ENCODE measurements around the gene BBS1. TPM values are rescaled to one million over a fixed set of nuclear protein-coding genes. Genes with fewer than 3 reads are reported as not detected.

Gene BBS1
- polyA plus RNA-seq, 3 donors: 1.3 to 8.5 (median 3.5) TPM

DNA sequence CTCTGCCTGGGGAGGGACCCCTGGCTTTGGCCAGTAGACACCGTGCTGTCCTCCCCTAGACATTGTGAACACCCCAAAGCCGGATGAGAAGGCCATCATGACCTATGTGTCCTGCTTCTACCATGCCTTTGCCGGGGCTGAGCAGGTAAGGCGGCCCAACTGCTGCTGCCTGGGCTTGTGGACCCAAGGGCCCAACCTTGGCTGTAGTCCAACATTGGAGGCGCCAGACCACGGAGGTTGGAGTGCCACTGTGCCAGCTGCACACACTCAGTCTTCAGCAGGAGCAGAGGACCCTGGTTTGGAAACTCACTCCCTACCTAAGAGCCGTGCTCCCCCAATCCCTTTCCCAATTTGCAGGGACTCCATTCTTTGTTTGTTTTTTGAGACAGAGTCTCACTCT, 45.7 kb downstream of the BBS1 start:
- no peak overlapping the region for H3K9ac ChIP-seq (ENCODE audit: insufficient read depth, low read length, poor library complexity, severe bottlenecking)
- peaks cover 8% of the 10 kb centered on the region for H3K4me1 Mint-ChIP-seq

DNA sequence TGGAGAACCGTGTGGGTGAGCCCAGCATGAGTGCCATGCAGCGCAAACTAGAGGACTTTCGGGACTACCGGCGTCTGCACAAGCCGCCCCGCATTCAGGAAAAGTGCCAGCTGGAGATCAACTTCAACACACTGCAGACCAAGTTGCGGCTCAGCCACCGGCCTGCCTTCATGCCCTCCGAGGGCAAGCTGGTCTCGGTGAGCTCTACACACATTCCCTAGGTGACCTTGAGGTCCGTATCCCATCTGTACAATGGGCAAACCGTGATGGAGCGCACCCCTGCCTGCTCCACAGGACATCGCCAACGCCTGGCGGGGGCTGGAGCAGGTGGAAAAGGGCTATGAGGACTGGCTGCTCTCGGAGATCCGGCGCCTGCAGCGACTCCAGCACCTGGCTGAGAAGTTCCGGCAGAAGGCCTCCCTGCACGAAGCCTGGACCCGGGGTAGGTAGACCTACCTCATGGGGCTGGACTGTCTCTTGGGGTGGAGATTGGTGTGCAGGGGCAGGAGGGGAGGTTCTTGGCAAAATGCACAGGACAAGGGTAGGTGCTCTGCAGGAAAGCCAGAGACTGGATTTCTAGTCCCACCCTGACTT, 47.4 kb downstream of the BBS1 start:
- intact Hi-C loops (cut with micrococcal nuclease): no loop called here
- no peaks in the 10 kb centered on the region for H3K36me3 Mint-ChIP-seq
- no peaks in the 10 kb centered on the region for H4K20me1 ChIP-seq (ENCODE audit: insufficient read depth, low read length)
- DNase-seq: no peak
- no peak overlapping the region for H3K4me3 ChIP-seq (replicated peaks in 1 of 3; ENCODE audit: low read depth in 2 of 3, low read length in 3 of 3)
- H3K4me1 Mint-ChIP-seq: peaks cover 8% of the 10 kb centered on the region
- peak overlapping the region in 1 of 7 donors; percentile 10 for H3K27ac Mint-ChIP-seq
- H3K9me3 ChIP-seq (replicated peaks in 1 of 2; ENCODE audit: control insufficient read depth in 1 of 2, insufficient read depth in 1 of 2, low read length in 2 of 2): no peaks in the 10 kb centered on the region
- peaks cover 3 to 19% of the 10 kb centered on the region in 2 donors for H3K27me3 ChIP-seq (ENCODE audit: control insufficient read depth in 2 of 2, insufficient read depth in 2 of 2, low read length in 2 of 2)
- peak overlapping the region in 1 of 2 donors; percentile 31 for H3K4me3 Mint-ChIP-seq
- no peaks in the 10 kb centered on the region for H3K36me3 ChIP-seq (replicated peaks in 1 of 2; ENCODE audit: control insufficient read depth in 1 of 2, insufficient read depth in 2 of 2, low read length in 2 of 2)
- H3K27ac ChIP-seq (ENCODE audit: low read depth in 1 of 2, low read length in 2 of 2): no peak overlapping the region
- H2AFZ ChIP-seq (ENCODE audit: insufficient read depth, low read depth, low read length, poor library complexity, severe bottlenecking): no peak overlapping the region
- TF ChIP-seq, protein P1, sequence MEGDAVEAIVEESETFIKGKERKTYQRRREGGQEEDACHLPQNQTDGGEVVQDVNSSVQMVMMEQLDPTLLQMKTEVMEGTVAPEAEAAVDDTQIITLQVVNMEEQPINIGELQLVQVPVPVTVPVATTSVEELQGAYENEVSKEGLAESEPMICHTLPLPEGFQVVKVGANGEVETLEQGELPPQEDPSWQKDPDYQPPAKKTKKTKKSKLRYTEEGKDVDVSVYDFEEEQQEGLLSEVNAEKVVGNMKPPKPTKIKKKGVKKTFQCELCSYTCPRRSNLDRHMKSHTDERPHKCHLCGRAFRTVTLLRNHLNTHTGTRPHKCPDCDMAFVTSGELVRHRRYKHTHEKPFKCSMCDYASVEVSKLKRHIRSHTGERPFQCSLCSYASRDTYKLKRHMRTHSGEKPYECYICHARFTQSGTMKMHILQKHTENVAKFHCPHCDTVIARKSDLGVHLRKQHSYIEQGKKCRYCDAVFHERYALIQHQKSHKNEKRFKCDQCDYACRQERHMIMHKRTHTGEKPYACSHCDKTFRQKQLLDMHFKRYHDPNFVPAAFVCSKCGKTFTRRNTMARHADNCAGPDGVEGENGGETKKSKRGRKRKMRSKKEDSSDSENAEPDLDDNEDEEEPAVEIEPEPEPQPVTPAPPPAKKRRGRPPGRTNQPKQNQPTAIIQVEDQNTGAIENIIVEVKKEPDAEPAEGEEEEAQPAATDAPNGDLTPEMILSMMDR (IDR thresholded peaks at IDR 0.05): no peak
- no peak overlapping the region for H3K9ac ChIP-seq (ENCODE audit: insufficient read depth, low read length, poor library complexity, severe bottlenecking)
- peaks cover 0 to 2% (median 0%) of the 10 kb centered on the region in 7 donors for H3K9me3 Mint-ChIP-seq
- H3K4me1 ChIP-seq (ENCODE audit: control insufficient read depth in 1 of 2, insufficient read depth in 2 of 2, low read length in 2 of 2): peaks cover 0 to 5% of the 10 kb centered on the region in 2 donors
- 97% methylated on average over 21 of the region's 24 CpGs for WGBS (ENCODE audit: insufficient coverage)
- peaks cover 21 to 38% (median 23%) of the 10 kb centered on the region in 3 donors for H3K27me3 Mint-ChIP-seq (ENCODE audit: low read depth in 3 of 3)
- no peaks in the 10 kb centered on the region for H3K79me2 ChIP-seq (ENCODE audit: insufficient read depth, low read length)
- H3K4me2 ChIP-seq (replicated peaks; ENCODE audit: extremely low read depth, low read length, poor library complexity, severe bottlenecking): no peak overlapping the region

More for the DNA sequence above, 45.7 kb downstream of the BBS1 start:
- H3K4me1 ChIP-seq (ENCODE audit: control insufficient read depth in 1 of 2, insufficient read depth in 2 of 2, low read length in 2 of 2): peaks cover 0 to 5% of the 10 kb centered on the region in 2 donors
- no peaks in the 10 kb centered on the region for H4K20me1 ChIP-seq (ENCODE audit: insufficient read depth, low read length)
- H3K9me3 Mint-ChIP-seq: peaks cover 0 to 2% (median 0%) of the 10 kb centered on the region in 7 donors
- no peak for DNase-seq
- no peak overlapping the region for H3K4me3 Mint-ChIP-seq
- H3K79me2 ChIP-seq (ENCODE audit: insufficient read depth, low read length): no peaks in the 10 kb centered on the region
- H3K27ac Mint-ChIP-seq: peak overlapping the region in 1 of 7 donors; percentile 22
- TF ChIP-seq, protein P1 (IDR thresholded peaks at IDR 0.05): no peak
- H3K36me3 ChIP-seq (replicated peaks in 1 of 2; ENCODE audit: control insufficient read depth in 1 of 2, insufficient read depth in 2 of 2, low read length in 2 of 2): no peaks in the 10 kb centered on the region
- peaks cover 3 to 19% of the 10 kb centered on the region in 2 donors for H3K27me3 ChIP-seq (ENCODE audit: control insufficient read depth in 2 of 2, insufficient read depth in 2 of 2, low read length in 2 of 2)
- no peaks in the 10 kb centered on the region for H3K36me3 Mint-ChIP-seq
- H3K27ac ChIP-seq (ENCODE audit: low read depth in 1 of 2, low read length in 2 of 2): no peak overlapping the region
- intact Hi-C loops (cut with micrococcal nuclease): no loop called here
- H3K27me3 Mint-ChIP-seq (ENCODE audit: low read depth in 3 of 3): peaks cover 22 to 38% (median 23%) of the 10 kb centered on the region in 3 donors
- no peak overlapping the region for H2AFZ ChIP-seq (ENCODE audit: insufficient read depth, low read depth, low read length, poor library complexity, severe bottlenecking)
- no peak overlapping the region for H3K4me2 ChIP-seq (replicated peaks; ENCODE audit: extremely low read depth, low read length, poor library complexity, severe bottlenecking)
- no peak overlapping the region for H3K4me3 ChIP-seq (replicated peaks in 1 of 3; ENCODE audit: low read depth in 2 of 3, low read length in 3 of 3)
- WGBS (ENCODE audit: insufficient coverage): 83% methylated on average over 5 of the region's 7 CpGs
- no peaks in the 10 kb centered on the region for H3K9me3 ChIP-seq (replicated peaks in 1 of 2; ENCODE audit: control insufficient read depth in 1 of 2, insufficient read depth in 1 of 2, low read length in 2 of 2)
